IPS-11a (cell line): ENCODE measurements around the gene KCNT1.
A peak's percentile ranks its signal among the peaks of the same experiment; 100 is the strongest.
"Not testable (repeated sequence)": the region's sequence is repeated elsewhere in the genome, so short reads cannot be mapped to it uniquely, and the experiment has no call there.

Experiments used
- H3K4me3 ChIP-seq: one replicate; pipeline ENCODE4 v1.5.1; 2013; ENCODE audit warnings: low read depth, low read length, control low read depth

Gene KCNT1

GRCh38 chr9:135701959-135702721, at the start of gene KCNT1:
KCNT1 (plus strand) TSS chr9:135702185; CDS start chr9:135702259, 74 bp downstream.
- peak within 1 kb of the TSS; percentile 17 for H3K4me3 ChIP-seq

- no peak overlapping the region for H3K4me3 ChIP-seq
Observed at GRCh38 chr9:135655317-135655716, 46.7 kb upstream of the KCNT1 start.

- H3K4me3 ChIP-seq, result no peak overlapping the region
Observed at GRCh38 chr9:135657416-135657815, 44.6 kb upstream of the KCNT1 start.

- H3K4me3 ChIP-seq, result no peak overlapping the region
Observed at GRCh38 chr9:135659252-135659651, 42.7 kb upstream of the KCNT1 start.

- no peak overlapping the region for H3K4me3 ChIP-seq
Observed at GRCh38 chr9:135660407-135660806, 41.6 kb upstream of the KCNT1 start.

GRCh38 chr9:135661816-135662560, 40.0 kb upstream of the KCNT1 start:
- H3K4me3 ChIP-seq, result no peak overlapping the region

- no peak within 1 kb of the TSS for H3K4me3 ChIP-seq
Observed at GRCh38 chr9:135662758-135663450, 39.1 kb upstream of the KCNT1 start, which contains the start of gene LCN9. LCN9 (plus strand) TSS chr9:135663309; CDS start chr9:135663322, 13 bp downstream.

GRCh38 chr9:135663451-135663770, 38.6 kb upstream of the KCNT1 start:
- no peak overlapping the region for H3K4me3 ChIP-seq

GRCh38 chr9:135663857-135664256, 38.1 kb upstream of the KCNT1 start:
- no peak overlapping the region for H3K4me3 ChIP-seq

GRCh38 chr9:135664266-135664665, 37.7 kb upstream of the KCNT1 start:
- no peak overlapping the region for H3K4me3 ChIP-seq

- H3K4me3 ChIP-seq, result no peak overlapping the region
Observed at GRCh38 chr9:135664801-135665794, 36.9 kb upstream of the KCNT1 start.

GRCh38 chr9:135665795-135666189, 36.2 kb upstream of the KCNT1 start:
- no peak overlapping the region for H3K4me3 ChIP-seq

- H3K4me3 ChIP-seq, result no peak overlapping the region
Observed at GRCh38 chr9:135666534-135667462, 35.2 kb upstream of the KCNT1 start.

- no peak overlapping the region for H3K4me3 ChIP-seq
Observed at GRCh38 chr9:135667463-135668001, 34.5 kb upstream of the KCNT1 start.

- not testable (repeated sequence) for H3K4me3 ChIP-seq
Observed at GRCh38 chr9:135669018-135669417, 33.0 kb upstream of the KCNT1 start.

- no peak overlapping the region for H3K4me3 ChIP-seq
Observed at GRCh38 chr9:135669616-135670285, 32.2 kb upstream of the KCNT1 start.

- no peak overlapping the region for H3K4me3 ChIP-seq
Observed at GRCh38 chr9:135670721-135671590, 31.0 kb upstream of the KCNT1 start.

- H3K4me3 ChIP-seq, result no peak overlapping the region
Observed at GRCh38 chr9:135671591-135672041, 30.4 kb upstream of the KCNT1 start.
